Right cardiac atrium (tissue), 5 donors: ENCODE data around the gene SYT11. TPM values are rescaled to one million over a fixed set of nuclear protein-coding genes. Genes with fewer than 3 reads are reported as not detected.
"Not testable (repeated sequence)": the region's sequence is repeated elsewhere in the genome, so short reads cannot be mapped to it uniquely, and the experiment has no call there.

ENCODE experiments used
- ATAC-seq, 2 donors: fragments of 200-7000 bp; cut with Tn5 transposase; one replicate each; pipeline versions ENCODE4 v1.8.0 to v1.9.1; 2020; ENCODE audit warnings: moderate library complexity in 2 of 2, mild to moderate bottlenecking in 1 of 2
- DNase-seq, 3 donors: peaks; one replicate each; pipeline ENCODE4 v3.0.0-alpha.2; 2020
- H3K27ac ChIP-seq: one replicate; pipeline ENCODE4 v1.5.1; 2013; ENCODE audit warnings: mild to moderate bottlenecking, low read length, control low read depth, moderate library complexity
- H3K27me3 ChIP-seq: one replicate; pipeline ENCODE4 v1.6.1; 2013; ENCODE audit not compliant: control insufficient read depth, insufficient read depth
- H3K4me1 ChIP-seq: one replicate; pipeline ENCODE4 v1.6.1; 2013; ENCODE audit warnings: low read length; ENCODE audit not compliant: control insufficient read depth, insufficient read depth
- H3K4me3 ChIP-seq: one replicate; pipeline ENCODE4 v1.5.1; 2013; ENCODE audit warnings: low read length, control low read depth
- H3K9me3 ChIP-seq: one replicate; pipeline ENCODE4 v1.6.1; 2013; ENCODE audit warnings: low read length; ENCODE audit not compliant: control insufficient read depth
- WGBS: extraction: QIAGEN DNeasy Blood & Tissue Kit; methylation state at CpG from one replicate; pipeline ENCODE4 v1.1.7; 2013; 5-methylcytosine and 5-hydroxymethylcytosine counted together
- intact Hi-C, 4 donors: fragments of 100-400 bp; cut with DNase I; formaldehyde crosslinking; loops; one replicate each; pipeline versions ENCODE4 v1.11.0 to v1.14.0; 2022 to 2023
- polyA plus RNA-seq: library from polyadenylated mRNA; stranded (reverse); fragments of 200-250 nt; gene quantifications from one replicate; pipeline ENCODE4 v1.2.3, GENCODE V29; 2013
- total RNA-seq, 4 donors: library from RNA; stranded (reverse); fragmentation: NEBNext Ultra II Directional; extraction: Animal tissue kit (Norgen Biotek cat#: 25700); gene quantifications; one replicate each; pipeline ENCODE4 v1.2.1, GENCODE V29; 2021
- donor health status: healthy with polysubstance abuse.
- donor health status: DM: no; HTN: yes; CAD: no.
- donor health status: DM: no; HTN: no; CAD: no.
- donor health status: DM: no; HTN: yes; CAD: no; lungs with severe emphysema.
- donor health status: DM: yes; HTN: yes; CAD: no.

Gene SYT11
- total and polyA plus RNA-seq, 5 donors = 4.7 to 15.4 (median 14.1) TPM

- no peaks in the 10 kb centered on the region for H3K27me3 ChIP-seq
- H3K27ac ChIP-seq = no peak overlapping the region
- 92% methylated on average over 3 of the region's 3 CpGs for WGBS
- intact Hi-C loops = no loop called here
- no peaks in the 10 kb centered on the region for H3K9me3 ChIP-seq
- no peaks in the 10 kb centered on the region for H3K4me1 ChIP-seq
- H3K4me3 ChIP-seq = no peak overlapping the region
- ATAC-seq = no peak
- DNase-seq = no peak
Observed at GRCh38 chr1:155920717-155921116, 61.4 kb downstream of the SYT11 start.

DNA sequence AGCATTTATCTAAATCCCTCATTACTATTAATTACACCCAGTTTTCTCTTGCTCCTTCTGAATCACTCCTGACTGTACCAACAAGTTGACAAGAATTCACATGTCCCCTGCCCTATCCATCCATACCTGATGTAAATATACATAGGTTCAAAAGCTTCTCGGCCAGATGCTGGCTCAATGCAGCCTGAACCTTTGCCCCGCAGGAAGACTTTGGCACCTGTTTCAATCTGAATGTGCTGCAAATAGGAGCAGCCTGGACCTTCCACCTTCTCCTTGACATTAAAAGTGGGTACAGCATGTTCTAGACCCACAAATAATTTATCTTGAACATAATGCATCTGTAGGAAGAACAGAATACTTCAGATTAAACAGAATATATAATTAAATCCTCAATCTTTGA is 66.1 kb downstream of the SYT11 start:
- Histone ChIP-seq H3K27ac (no peak overlapping the region), H3K9me3 (no peaks in the 10 kb centered on the region), H3K4me3 (no peak overlapping the region), H3K27me3 (no peaks in the 10 kb centered on the region), H3K4me1 (no peaks in the 10 kb centered on the region)
- intact Hi-C loops = no loop called here
- ATAC-seq (no peak), DNase-seq (no peak)
- WGBS = 97% methylated on average over 2 of the region's 2 CpGs

DNA sequence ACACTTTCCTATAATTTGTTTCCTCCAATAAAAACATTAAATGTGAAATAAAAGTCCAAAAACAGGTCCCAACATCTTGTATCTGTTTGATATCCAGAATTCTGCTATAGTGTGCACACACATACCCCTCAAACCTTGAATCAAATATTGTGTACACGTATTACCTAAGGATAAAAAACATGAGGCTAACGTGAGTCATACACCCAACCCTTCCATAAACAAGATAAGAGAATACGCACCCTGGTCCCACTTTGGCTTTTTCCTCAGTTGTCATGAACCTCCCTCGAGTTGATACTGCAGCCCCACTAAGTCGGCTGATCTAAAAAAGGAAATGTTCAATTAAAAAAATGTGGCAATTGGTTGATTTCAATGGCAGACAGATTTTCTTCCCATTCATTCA is 69.7 kb downstream of the SYT11 start:
- ATAC-seq = no peak
- H3K4me1 ChIP-seq = no peaks in the 10 kb centered on the region
- H3K9me3 ChIP-seq = no peaks in the 10 kb centered on the region
- no peak overlapping the region for H3K4me3 ChIP-seq
- no peak for DNase-seq
- 57% methylated on average over 5 of the region's 5 CpGs for WGBS
- intact Hi-C loops = no loop called here
- no peak overlapping the region for H3K27ac ChIP-seq
- no peaks in the 10 kb centered on the region for H3K27me3 ChIP-seq

DNA sequence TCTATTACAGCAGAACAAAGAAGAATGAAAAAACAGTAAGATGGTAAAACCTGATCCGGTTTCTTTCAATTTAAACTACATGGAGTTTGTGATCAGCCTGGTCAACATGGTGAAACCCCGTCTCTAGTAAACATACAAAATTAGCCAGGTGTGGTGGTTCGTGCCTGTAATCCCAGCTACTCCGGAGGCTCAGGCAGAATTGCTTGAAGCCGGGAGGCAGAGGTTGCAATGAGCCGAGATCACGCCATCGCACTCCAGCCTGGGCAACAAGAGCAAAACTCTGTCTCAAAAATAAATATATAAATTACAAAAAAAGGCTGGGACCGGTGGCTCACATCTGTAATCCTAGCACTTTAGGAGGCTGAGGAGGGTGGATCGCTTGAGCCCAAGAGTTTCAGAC is 71.4 kb downstream of the SYT11 start:
- WGBS = 64% methylated on average over 10 of the region's 10 CpGs
- H3K9me3 ChIP-seq, DNase-seq, H3K27ac ChIP-seq, ATAC-seq, H3K27me3 ChIP-seq, intact Hi-C loops, H3K4me3 ChIP-seq, H3K4me1 ChIP-seq: not testable (repeated sequence)

DNA sequence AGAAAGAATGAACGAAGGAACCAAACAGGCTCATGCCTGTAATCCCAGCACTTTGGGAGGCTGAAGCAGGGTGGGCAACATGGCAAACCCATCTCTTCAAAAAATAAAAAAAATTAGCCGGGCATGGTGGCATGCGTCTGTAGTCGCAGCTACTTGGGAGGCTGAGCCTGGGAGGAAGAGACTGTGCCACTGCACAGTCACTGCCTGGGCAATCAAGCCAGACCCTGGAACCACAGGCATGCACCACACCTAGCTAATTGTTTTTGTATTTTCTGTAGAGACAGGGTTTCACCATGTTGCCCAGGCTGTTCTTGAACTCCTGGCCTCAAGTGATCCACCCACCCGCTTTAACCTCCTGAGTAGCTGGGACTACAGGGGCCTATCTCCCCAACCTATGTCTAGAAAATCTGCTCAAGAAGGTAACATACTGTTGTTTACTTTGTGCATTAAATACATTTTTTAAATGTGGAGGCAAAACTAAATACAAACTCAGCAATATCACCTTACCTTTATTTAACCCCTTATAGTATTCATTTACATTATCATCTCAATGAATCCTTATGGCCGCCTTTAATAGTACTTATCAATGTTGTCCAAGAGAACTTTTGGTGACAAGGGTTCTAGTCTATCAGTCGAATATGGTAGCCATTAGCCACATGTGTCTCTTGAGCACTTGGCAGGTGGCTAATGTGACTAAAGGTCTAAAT is 72.1 kb downstream of the SYT11 start:
- intact Hi-C loops = no loop called here
- Histone ChIP-seq H3K27ac (no peak overlapping the region), H3K4me1 (no peaks in the 10 kb centered on the region), H3K27me3 (no peaks in the 10 kb centered on the region), H3K9me3 (no peaks in the 10 kb centered on the region), H3K4me3 (no peak overlapping the region)
- ATAC-seq = no peak
- 62% methylated on average over 7 of the region's 7 CpGs for WGBS
- DNase-seq = no peak

DNA sequence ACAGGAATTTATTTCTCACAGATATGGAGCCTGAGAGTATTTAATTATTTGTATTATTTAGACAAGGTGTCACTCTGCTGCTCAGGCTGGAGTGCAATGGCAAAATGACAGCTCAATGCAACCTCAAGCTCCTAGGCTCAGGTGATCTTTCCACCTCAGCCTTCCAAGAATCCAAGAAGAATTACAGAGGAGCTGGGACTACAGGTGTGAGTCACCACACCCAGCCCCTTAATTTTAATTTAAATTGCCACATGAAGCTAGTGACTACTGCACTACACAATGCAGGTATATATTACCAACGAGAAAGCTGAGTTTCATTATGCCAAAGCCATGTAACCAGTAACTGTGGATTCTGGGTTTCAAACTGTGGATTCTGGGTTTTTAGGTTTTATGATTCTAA is 72.7 kb downstream of the SYT11 start:
- no peak for ATAC-seq
- Histone ChIP-seq H3K4me3 (no peak overlapping the region), H3K9me3 (no peaks in the 10 kb centered on the region), H3K27ac (no peak overlapping the region), H3K27me3 (no peaks in the 10 kb centered on the region), H3K4me1 (no peaks in the 10 kb centered on the region)
- intact Hi-C loops = no loop called here
- DNase-seq = no peak
- WGBS = 45% methylated on average over 1 of the region's 1 CpG

- H3K27ac ChIP-seq = no peak overlapping the region
Observed at GRCh38 chr1:155932487-155932886, 73.1 kb downstream of the SYT11 start.

DNA sequence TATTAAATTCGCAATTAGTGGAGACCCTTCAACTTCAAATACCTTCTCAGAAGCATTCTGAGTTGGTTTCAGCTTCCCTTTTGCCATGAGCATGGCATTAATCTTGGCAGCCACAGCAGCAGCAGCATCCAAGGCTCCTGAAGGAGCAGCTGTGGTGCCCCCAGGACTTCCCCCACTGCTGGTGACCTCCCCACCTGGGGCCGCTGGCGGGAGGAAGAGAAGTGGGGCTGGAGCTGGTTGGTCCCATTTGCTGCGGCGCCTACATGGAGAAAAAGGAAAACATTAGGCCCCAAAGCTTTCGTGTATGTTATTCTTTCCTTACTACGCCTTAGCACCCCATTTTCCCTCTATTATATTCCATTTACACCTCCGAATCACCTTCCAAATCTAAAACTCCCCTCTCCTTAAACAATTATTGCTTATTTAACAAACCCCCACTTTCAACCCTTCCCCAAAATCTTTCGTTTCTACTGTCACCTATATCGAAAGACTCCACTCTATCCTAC is 74.3 kb downstream of the SYT11 start:
- 4% methylated on average over 10 of the region's 10 CpGs for WGBS
- H3K27ac ChIP-seq = peak overlapping the region; percentile 88
- DNase-seq (peak in 1 of 3 donors; percentile 56), ATAC-seq (no peak)
- H3K27me3 ChIP-seq = no peaks in the 10 kb centered on the region
- H3K9me3 ChIP-seq = no peaks in the 10 kb centered on the region
- H3K4me3 ChIP-seq = peak overlapping the region; percentile 67
- intact Hi-C loops = no loop called here
- H3K4me1 ChIP-seq = no peaks in the 10 kb centered on the region

More at GRCh38 chr1:155932487-155932886, 73.1 kb downstream of the SYT11 start:
- ATAC-seq (no peak), DNase-seq (no peak)
- H3K9me3 ChIP-seq = no peaks in the 10 kb centered on the region
- H3K4me1 ChIP-seq = no peaks in the 10 kb centered on the region
- 78% methylated on average over 5 of the region's 5 CpGs for WGBS
- H3K4me3 ChIP-seq = no peak overlapping the region
- intact Hi-C loops = no loop called here
- H3K27me3 ChIP-seq = no peaks in the 10 kb centered on the region

- DNase-seq (peak; percentile 96 to 98 (median 96)), ATAC-seq (peak; percentile 96 to 98)
- intact Hi-C loops = no loop called here
- Histone ChIP-seq H3K27me3 (no peaks in the 10 kb centered on the region), H3K4me3 (peak within 1 kb of the TSS; percentile 71), H3K27ac (peak within 1 kb of the TSS; percentile 88), H3K4me1 (no peaks in the 10 kb centered on the region), H3K9me3 (no peaks in the 10 kb centered on the region)
- under 1% methylated on average over 50 of the region's 50 CpGs for WGBS
Observed at GRCh38 chr1:155934097-155934935, 74.9 kb downstream of the SYT11 start, which contains the start of gene KHDC4. KHDC4 (minus strand) TSS chr1:155934413; CDS start chr1:155934373, 40 bp downstream.
